NB4 (cell line): Measurements from ENCODE around the gene CHSY1.

ENCODE experiments used
- DNase-seq: peaks from one replicate; pipeline ENCODE4 v3.0.0; 2010; ENCODE audit warnings: low read depth
- H3K4me3 ChIP-seq: one replicate; pipeline ENCODE4 v1.5.1; 2011; ENCODE audit warnings: mild to moderate bottlenecking, low read depth, low read length, moderate library complexity
- CTCF ChIP-seq: IDR thresholded peaks from one replicate; pipeline ENCODE4 v1.5.1; 2012; ENCODE audit warnings: low read depth, low read length
- MAX ChIP-seq: IDR thresholded peaks from 2 replicates; pipeline ENCODE4 v1.6.1; 2011; ENCODE audit warnings: low read depth, low read length
- MYC ChIP-seq: IDR thresholded peaks from 2 replicates; pipeline ENCODE4 v1.6.1; 2011; ENCODE audit warnings: low read depth, low read length
- POLR2A ChIP-seq: IDR thresholded peaks from 2 replicates; pipeline ENCODE4 v1.6.1; 2011; ENCODE audit warnings: mild to moderate bottlenecking; ENCODE audit not compliant: insufficient read length; ENCODE audit errors: extremely low read depth

The CHSY1 gene

GRCh38 chr15:101133751-101134261, 118.0 kb downstream of the CHSY1 start:
- no peak for DNase-seq
- TF ChIP-seq POLR2A (no peak), MAX (no peak), CTCF (no peak), MYC (no peak)
- H3K4me3 ChIP-seq: no peak overlapping the region

GRCh38 chr15:101133181-101133460, 118.7 kb downstream of the CHSY1 start:
- no peak overlapping the region for H3K4me3 ChIP-seq
- TF ChIP-seq CTCF: no peak
- TF ChIP-seq POLR2A: no peak
- DNase-seq: no peak

- H3K4me3 ChIP-seq: no peak overlapping the region
- TF ChIP-seq MYC: no peak
- no peak for TF ChIP-seq MAX
- TF ChIP-seq CTCF: no peak
- TF ChIP-seq POLR2A: no peak
- no peak for DNase-seq
Measured at GRCh38 chr15:101132390-101133180, 119.3 kb downstream of the CHSY1 start.

GRCh38 chr15:101131489-101132389, 120.1 kb downstream of the CHSY1 start:
- no peak for TF ChIP-seq MYC
- TF ChIP-seq MAX: no peak
- TF ChIP-seq CTCF: no peak
- TF ChIP-seq POLR2A: no peak
- DNase-seq: peak; percentile 58
- no peak overlapping the region for H3K4me3 ChIP-seq

GRCh38 chr15:101129851-101130380, 121.9 kb downstream of the CHSY1 start:
- H3K4me3 ChIP-seq: no peak overlapping the region
- TF ChIP-seq MAX: no peak
- TF ChIP-seq POLR2A: no peak
- no peak for TF ChIP-seq MYC
- TF ChIP-seq CTCF: no peak
- DNase-seq: no peak
